Subcutaneous adipose tissue (tissue), 4 donors: ENCODE measurements around the gene SLIT1. TPM values are rescaled to one million over a fixed set of nuclear protein-coding genes. Genes with fewer than 3 reads are reported as not detected.

Experiments
- total RNA-seq, 4 donors: library from RNA; depleted of rRNA; stranded (reverse); fragments of >200 nt; gene quantifications; one replicate each; pipeline ENCODE4 v1.1.0, GENCODE V29; 2016
- TF ChIP-seq, protein P1 (sequence below): fragments of 450-650 bp; IDR thresholded peaks from one replicate; pipeline ENCODE4 v1.5.1; 2016; ENCODE audit warnings: low read depth, mild to moderate bottlenecking, control low read depth, antibody characterized with exemption, moderate library complexity

Gene SLIT1
- total RNA-seq, 4 donors from 2014 or later = 0.19 to 0.44 (median 0.33) TPM; not detected in 1

DNA sequence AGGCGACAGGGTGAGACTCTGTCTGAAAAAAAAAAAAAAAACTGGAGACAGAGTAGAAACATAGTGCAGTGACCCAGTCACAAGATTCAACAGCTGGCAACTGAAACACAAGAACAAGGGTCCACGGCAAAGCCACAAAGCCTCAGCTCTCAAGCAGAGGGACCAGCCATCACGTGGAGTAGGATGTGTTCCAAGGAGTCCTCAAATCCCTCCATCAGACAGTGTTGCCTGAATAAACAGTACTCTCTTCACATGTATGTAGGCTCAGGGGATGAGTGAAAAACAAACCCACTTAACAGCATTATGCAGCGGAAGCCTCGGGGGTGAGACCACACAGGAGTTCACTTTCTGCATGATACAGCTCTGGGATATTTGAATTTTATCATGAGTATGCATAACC, 62.0 kb downstream of the SLIT1 start:
- TF ChIP-seq, protein P1, sequence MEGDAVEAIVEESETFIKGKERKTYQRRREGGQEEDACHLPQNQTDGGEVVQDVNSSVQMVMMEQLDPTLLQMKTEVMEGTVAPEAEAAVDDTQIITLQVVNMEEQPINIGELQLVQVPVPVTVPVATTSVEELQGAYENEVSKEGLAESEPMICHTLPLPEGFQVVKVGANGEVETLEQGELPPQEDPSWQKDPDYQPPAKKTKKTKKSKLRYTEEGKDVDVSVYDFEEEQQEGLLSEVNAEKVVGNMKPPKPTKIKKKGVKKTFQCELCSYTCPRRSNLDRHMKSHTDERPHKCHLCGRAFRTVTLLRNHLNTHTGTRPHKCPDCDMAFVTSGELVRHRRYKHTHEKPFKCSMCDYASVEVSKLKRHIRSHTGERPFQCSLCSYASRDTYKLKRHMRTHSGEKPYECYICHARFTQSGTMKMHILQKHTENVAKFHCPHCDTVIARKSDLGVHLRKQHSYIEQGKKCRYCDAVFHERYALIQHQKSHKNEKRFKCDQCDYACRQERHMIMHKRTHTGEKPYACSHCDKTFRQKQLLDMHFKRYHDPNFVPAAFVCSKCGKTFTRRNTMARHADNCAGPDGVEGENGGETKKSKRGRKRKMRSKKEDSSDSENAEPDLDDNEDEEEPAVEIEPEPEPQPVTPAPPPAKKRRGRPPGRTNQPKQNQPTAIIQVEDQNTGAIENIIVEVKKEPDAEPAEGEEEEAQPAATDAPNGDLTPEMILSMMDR = no peak

DNA sequence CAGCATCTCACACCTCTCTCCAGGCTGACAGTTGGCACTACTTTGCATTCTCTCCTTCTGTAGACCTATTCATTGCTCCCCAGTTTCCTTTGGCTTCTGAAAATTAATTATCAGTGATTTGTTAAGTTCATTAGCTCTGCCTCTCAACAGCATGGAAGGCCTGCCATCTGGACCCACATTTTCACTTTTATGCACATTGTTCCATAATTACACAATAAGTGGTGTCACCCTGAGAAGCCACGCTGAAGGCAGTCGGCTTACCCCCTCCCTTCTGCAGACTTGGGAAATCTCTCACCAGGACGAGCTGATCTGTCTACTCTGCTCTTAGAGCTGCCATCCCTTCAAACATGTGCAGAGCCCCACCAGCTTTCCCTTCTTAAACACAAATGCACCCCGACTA, 64.7 kb downstream of the SLIT1 start:
- TF ChIP-seq, protein P1 = no peak

DNA sequence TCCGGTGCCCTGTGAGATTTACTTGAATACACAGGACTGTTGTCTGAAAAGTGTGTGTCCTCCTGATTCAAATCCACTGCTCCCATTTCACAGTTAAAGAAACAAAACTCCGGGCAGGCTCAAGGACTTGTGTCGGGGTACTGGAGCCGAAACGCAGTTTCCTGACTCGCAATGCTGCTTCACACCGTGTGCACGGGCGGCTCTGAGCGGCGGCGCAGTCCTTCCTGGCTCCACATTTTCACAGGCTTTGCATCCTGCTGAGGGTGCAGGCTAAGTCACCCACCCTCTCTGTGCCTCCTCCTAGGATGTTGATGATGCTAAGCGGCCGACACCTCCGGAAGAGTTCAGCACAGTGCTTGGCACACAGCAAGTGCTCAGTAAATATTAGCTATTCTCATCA, 65.4 kb downstream of the SLIT1 start:
- TF ChIP-seq, protein P1 = no peak

DNA sequence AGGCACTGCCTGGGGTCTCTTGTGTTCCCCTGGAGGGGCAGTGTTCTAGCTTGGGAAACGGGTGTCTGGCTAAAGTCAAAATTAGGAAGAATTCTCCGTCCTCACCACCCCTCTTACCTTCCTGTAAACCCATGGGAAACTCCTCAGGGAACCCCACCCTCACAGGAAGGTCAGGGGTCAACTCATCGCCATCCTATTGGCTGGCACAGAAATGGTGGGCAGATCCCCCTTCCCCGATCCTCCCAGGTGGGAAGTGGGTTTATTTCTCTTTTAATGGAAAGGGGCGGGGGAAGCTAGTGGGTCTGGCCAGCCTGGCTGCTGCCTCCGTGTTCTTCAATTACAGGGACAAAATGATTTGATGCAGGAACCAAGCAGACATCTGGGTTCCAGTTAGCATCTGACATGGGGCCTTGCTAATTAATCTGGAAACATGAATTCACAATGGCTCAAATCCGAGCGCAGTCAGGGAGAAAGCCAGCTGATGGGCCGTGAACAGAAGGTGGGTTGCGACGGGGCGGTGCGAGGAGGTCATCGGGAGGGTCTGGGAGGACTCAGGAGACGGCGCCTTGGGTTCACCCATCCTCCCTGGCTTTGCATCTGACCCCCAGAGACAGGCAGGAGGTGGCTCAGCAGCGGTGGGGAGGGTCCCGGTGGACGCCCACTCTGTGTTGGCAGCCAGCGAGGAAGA, 66.6 kb downstream of the SLIT1 start:
- TF ChIP-seq, protein P1 = no peak

DNA sequence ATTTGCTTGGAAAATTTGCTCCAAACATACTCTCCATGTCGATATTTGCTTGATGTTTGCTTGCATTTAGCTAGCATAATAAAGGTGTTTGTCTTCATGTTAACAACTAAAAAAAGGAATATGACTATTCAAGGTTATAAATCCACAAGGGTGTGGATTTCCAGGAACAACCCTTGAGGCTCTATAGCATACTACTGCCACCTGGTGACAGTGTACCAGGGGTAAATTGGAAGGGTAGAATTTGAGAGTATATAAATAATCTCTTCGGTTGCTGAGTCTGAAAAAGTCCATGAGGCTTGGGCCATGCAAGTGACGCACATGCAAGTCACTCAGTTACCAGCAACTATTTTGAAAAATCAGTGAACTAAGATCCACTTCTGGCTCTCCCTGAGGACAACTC, 68.4 kb downstream of the SLIT1 start:
- TF ChIP-seq, protein P1 = no peak

DNA sequence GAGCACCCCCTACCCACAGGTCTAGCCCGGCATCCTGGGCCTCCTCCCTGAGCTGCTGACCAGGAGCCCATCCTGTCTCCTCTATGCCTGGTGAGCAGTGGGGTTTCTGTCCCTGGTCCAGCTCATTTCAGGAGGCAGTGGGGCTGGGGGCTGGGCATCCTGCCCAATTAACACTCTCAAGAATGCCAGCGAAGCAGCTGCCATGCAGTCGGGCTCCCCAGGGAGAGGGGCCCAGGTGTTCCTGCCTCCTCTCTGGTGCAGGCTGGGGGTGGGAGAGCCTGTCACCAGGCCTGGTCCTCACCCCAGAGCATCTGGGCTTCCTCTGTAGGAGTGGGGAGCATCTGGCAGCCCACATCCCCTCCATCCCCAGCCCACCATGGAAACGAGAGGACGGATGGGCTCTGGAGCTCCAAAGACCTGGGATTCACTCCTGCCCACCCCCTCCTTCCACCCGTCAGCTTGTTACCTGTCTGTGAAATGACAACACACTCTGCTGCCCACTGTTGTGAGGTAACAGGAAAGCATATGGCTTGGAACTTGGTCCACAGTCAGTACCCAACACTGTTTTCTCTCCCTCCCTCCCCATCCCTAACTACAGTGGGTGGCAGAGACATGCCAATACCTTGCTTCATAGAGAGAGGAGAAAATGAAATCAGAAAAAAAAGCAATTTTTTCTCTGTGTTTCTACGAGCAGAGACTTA, 69.1 kb downstream of the SLIT1 start:
- TF ChIP-seq, protein P1 = no peak

DNA sequence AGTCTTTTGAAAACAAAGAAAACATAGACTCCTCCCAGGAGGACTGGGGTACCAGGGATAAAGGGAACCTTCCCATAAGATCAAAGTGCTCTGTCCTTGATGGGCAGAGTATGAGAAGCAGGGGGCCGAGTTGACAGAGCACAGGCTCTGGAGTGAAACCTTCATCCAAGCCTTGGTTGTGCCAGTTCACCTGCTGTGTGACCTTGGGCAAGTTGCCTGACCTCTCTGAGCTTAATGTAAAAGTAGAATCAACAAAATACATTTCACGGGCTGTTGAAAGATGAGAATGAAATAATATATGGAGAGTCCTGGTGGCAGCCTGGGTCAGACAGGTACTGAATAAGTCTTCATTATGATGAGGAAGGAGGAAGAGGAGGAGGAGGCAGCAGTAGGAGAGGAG, 69.9 kb downstream of the SLIT1 start:
- TF ChIP-seq, protein P1 = no peak
